ENCODE measurements around the gene FHIP2A.

DNA sequence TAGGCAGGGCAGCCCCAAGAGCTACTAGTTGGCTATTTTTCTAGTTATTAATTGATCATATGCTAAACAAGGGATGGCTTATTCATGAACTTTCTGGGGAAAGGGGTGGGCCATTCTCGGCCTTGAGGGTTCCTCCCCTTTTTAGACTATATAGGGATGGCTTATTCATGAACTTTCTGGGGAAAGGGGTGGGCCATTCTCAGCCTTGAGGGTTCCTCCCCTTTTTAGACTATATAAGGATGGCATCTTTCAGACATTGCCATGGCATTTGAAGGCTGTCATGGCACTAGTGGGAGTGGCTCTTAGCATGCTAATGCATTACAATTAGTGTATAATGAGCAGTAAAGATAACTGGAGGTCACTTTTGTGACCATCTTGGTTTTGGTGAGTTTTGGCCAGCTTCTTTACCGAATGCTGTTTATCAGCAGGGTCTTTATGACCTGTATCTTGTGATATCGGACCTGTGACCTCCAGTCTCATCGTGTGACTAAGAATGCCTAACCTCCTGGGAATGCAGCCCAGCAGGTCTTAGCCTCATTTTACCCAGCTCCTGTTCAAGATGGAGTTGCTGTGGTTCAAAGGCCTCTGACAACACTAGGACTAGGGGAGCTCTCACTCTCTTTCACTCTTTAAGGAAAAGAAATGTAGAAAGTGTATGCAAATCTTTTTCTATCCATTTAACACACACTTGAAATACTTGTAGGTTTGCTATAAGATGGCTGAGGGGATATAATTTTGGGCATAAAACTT is 7.8 kb downstream of the FHIP2A start:
- TF ChIP-seq POLR2AphosphoS5 (IDR thresholded peaks at IDR 0.05): no peak
- TF ChIP-seq, protein P1, sequence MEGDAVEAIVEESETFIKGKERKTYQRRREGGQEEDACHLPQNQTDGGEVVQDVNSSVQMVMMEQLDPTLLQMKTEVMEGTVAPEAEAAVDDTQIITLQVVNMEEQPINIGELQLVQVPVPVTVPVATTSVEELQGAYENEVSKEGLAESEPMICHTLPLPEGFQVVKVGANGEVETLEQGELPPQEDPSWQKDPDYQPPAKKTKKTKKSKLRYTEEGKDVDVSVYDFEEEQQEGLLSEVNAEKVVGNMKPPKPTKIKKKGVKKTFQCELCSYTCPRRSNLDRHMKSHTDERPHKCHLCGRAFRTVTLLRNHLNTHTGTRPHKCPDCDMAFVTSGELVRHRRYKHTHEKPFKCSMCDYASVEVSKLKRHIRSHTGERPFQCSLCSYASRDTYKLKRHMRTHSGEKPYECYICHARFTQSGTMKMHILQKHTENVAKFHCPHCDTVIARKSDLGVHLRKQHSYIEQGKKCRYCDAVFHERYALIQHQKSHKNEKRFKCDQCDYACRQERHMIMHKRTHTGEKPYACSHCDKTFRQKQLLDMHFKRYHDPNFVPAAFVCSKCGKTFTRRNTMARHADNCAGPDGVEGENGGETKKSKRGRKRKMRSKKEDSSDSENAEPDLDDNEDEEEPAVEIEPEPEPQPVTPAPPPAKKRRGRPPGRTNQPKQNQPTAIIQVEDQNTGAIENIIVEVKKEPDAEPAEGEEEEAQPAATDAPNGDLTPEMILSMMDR (IDR thresholded peaks at IDR 0.05 in 8 of 11, conservative IDR thresholded peaks at IDR 0.05 in 3 of 11): no peak

Measured in spleen (tissue), 7 donors.